GM21360 (cell line): ENCODE measurements around the gene DSEL.

Experiments used
- ATAC-seq: cut with Tn5 transposase; IDR thresholded peaks from one replicate; pipeline ENCODE4 v1.9.1; 2021; ENCODE audit warnings: mild to moderate bottlenecking, moderate library complexity; ENCODE audit not compliant: unreplicated experiment

The DSEL gene

GRCh38 chr18:67504739-67505138 lies 11.8 kb downstream of the DSEL start:
- ATAC-seq: no peak

- ATAC-seq: no peak
Observed at GRCh38 chr18:67500522-67501205, 15.9 kb downstream of the DSEL start.

- ATAC-seq: no peak
Observed at GRCh38 chr18:67496469-67496868, 20.1 kb downstream of the DSEL start.

GRCh38 chr18:67486534-67486933 lies 30.0 kb downstream of the DSEL start:
- no peak for ATAC-seq

GRCh38 chr18:67485655-67486054 lies 30.9 kb downstream of the DSEL start:
- ATAC-seq: no peak

GRCh38 chr18:67484458-67484857 lies 32.1 kb downstream of the DSEL start:
- ATAC-seq: no peak

GRCh38 chr18:67483952-67484351 lies 32.6 kb downstream of the DSEL start:
- no peak for ATAC-seq

GRCh38 chr18:67483237-67483636 lies 33.3 kb downstream of the DSEL start:
- ATAC-seq: no peak

- no peak for ATAC-seq
Observed at GRCh38 chr18:67478249-67478648, 38.3 kb downstream of the DSEL start.

- ATAC-seq: no peak
Observed at GRCh38 chr18:67477522-67477921, 39.0 kb downstream of the DSEL start.

- no peak for ATAC-seq
Observed at GRCh38 chr18:67476585-67476984, 39.9 kb downstream of the DSEL start.

- ATAC-seq: no peak
Observed at GRCh38 chr18:67475673-67476072, 40.8 kb downstream of the DSEL start.

- no peak for ATAC-seq
Observed at GRCh38 chr18:67468038-67468437, 48.5 kb downstream of the DSEL start.

- ATAC-seq: no peak
Observed at GRCh38 chr18:67467188-67467587, 49.3 kb downstream of the DSEL start.

- ATAC-seq: no peak
Observed at GRCh38 chr18:67464499-67464898, 52.0 kb downstream of the DSEL start.

- ATAC-seq: no peak
Observed at GRCh38 chr18:67463829-67464228, 52.7 kb downstream of the DSEL start.

GRCh38 chr18:67456711-67457110 lies 59.8 kb downstream of the DSEL start:
- ATAC-seq: no peak
